ENCODE measurements around the gene GALNT3. TPM values are rescaled to one million over a fixed set of nuclear protein-coding genes. Genes with fewer than 3 reads are reported as not detected.

GALNT3 gene
- total and polyA plus RNA-seq, 9 of the 15 experiments (the other 6 are each of a cell fraction or from before 2014, with no cell fraction given) = 0.03 to 0.29 (median 0.06) TPM; not detected in 6

DNA sequence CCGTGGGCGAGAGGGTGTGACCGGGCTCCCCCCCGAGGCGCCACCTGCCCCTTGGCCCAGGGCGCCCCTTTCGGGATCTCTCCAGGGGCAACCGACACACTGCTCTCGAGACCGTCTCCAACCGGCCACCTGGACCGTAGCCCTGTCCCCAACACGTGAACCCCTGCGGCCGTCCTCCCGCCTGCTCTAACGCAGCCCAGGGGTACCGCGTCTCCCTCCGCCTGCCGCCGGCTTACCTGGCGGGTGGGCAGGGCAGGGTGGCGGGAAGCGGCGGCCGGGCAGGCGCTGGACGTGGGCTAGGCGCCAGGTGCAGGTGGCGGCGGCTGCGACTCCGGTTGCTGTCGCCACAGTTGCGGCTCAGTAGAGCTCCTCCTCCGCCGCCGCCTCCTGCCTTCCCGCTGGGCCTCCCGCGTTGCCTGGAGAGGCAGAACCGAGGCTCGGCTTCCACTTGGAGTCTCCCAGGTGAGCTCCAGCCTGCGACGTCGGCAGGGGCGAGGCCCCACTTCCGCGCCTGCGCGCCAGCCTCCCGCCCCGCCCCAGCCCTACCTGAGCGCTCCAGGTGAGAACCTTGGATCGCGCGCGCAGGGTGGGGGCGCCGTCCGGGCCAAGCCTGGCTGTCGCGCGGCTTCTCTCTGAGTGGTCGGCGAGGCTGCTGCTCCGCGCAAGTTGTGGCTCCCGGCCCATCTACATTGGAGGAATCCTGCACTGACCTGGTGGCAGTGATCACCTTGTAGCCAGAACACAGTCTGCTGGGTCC, at the start of gene GALNT3 (continued):
- TF ChIP-seq, protein P1, sequence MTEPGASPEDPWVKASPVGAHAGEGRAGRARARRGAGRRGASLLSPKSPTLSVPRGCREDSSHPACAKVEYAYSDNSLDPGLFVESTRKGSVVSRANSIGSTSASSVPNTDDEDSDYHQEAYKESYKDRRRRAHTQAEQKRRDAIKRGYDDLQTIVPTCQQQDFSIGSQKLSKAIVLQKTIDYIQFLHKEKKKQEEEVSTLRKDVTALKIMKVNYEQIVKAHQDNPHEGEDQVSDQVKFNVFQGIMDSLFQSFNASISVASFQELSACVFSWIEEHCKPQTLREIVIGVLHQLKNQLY (CRISPR knock-in tag; conservative IDR thresholded peaks at IDR 0.05) = no peak
- TF ChIP-seq, protein P2, sequence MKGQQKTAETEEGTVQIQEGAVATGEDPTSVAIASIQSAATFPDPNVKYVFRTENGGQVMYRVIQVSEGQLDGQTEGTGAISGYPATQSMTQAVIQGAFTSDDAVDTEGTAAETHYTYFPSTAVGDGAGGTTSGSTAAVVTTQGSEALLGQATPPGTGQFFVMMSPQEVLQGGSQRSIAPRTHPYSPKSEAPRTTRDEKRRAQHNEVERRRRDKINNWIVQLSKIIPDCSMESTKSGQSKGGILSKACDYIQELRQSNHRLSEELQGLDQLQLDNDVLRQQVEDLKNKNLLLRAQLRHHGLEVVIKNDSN (CRISPR knock-in tag; IDR thresholded peaks at IDR 0.05) = no peak
- TF ChIP-seq COPS2 (conservative IDR thresholded peaks at IDR 0.05) (no peak), POLR3A (IDR thresholded peaks at IDR 0.05; ENCODE audit: borderline replicate concordance, extremely low read depth, insufficient read depth, insufficient read length) (no peak), PTRF (tag; IDR thresholded peaks at IDR 0.05) (no peak)

DNA sequence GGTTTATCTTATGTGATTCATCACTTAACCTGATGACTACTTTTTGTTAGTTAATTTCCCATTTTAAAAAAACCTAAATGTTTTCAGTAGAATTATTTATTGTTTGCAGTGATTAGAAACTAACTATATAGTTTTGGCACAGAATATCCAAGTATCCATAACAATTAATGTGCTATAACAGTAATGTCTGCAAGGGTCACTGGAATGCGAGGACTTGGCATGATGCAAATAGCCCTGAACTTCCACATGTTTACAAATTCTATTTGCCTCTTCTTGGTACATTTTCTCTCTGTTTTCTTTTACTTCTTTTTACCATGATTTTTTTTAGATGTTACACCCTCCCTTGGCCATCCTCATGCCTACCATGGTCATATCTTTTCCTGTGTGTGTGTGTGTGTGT, 49.3 kb upstream of the GALNT3 start:
- no peak for ATAC-seq
- intact Hi-C loops (cut with micrococcal nuclease) (no loop called here), in situ Hi-C loops (cut with MboI) (no loop called here)
- H3K9ac ChIP-seq (ENCODE audit: insufficient read depth in 1 of 2, low read depth in 2 of 2, low read length in 2 of 2) = no peak overlapping the region
- no peaks in the 10 kb centered on the region for H3K36me3 ChIP-seq (ENCODE audit: control insufficient read depth, insufficient read depth, low read length)
- 0% methylated on average over 1 of the region's 1 CpG for WGBS (ENCODE audit: insufficient coverage, low coverage, missing lambda C conversion rate)
- POLR2A ChIA-PET = no interaction called here
- H3K4me1 ChIP-seq (replicated peaks in 1 of 2; ENCODE audit: control insufficient read depth in 2 of 2, insufficient read depth in 2 of 2, low read length in 2 of 2) = no peaks in the 10 kb centered on the region
- H3K9me3 ChIP-seq (replicated peaks; ENCODE audit: control insufficient read depth, insufficient read depth, low read depth, low read length) = no peaks in the 10 kb centered on the region
- CTCF ChIA-PET (ENCODE audit: low intra/inter-chr PET ratio) = no interaction called here
- H3K4me2 ChIP-seq (ENCODE audit: insufficient read depth, low read length) = no peak overlapping the region
- no peaks in the 10 kb centered on the region for H3K27me3 ChIP-seq (ENCODE audit: control insufficient read depth in 2 of 2, insufficient read depth in 2 of 2, low read length in 2 of 2)
- no peaks in the 10 kb centered on the region for H4K20me1 ChIP-seq (replicated peaks; ENCODE audit: control insufficient read depth, insufficient read depth, low read length)
- H3K27ac ChIP-seq (ENCODE audit: extremely low read depth, low read depth, low read length) = no peak overlapping the region
- BruUV-seq (replicated peaks) = no TSS peak
- H2AFZ ChIP-seq (ENCODE audit: low read depth, low read length) = no peak overlapping the region
- H3K4me3 ChIP-seq = no peak overlapping the region
- DNase-seq (ENCODE audit: extremely low read depth in 1 of 4, low spot score in 3 of 4) = no peak
- no peaks in the 10 kb centered on the region for H3K9me1 ChIP-seq (ENCODE audit: control insufficient read depth, insufficient read depth, low read length)
- FAIRE-seq = no peak
- H3K79me2 ChIP-seq (ENCODE audit: control insufficient read depth, insufficient read depth, low read length) = no peaks in the 10 kb centered on the region
- no peak for TF ChIP-seq SETDB1 (IDR thresholded peaks at IDR 0.05; ENCODE audit: low read length)
- TF ChIP-seq MYC (IDR thresholded peaks at IDR 0.05; ENCODE audit: low read depth, low read length) = no peak
- no peak for TF ChIP-seq MYC (CRISPR knock-in tag; IDR thresholded peaks at IDR 0.05; ENCODE audit: borderline replicate concordance, low read depth)
- TF ChIP-seq PURB (CRISPR knock-in tag; IDR thresholded peaks at IDR 0.05; ENCODE audit: low read depth) = no peak
- no peak for TF ChIP-seq ZNF699 (CRISPR knock-in tag; IDR thresholded peaks at IDR 0.05; ENCODE audit: insufficient replicate concordance)
- TF ChIP-seq POLR3G (IDR thresholded peaks at IDR 0.05; ENCODE audit: extremely low read depth, insufficient read length, insufficient replicate concordance) = no peak
- no peak for TF ChIP-seq SOX6 (IDR thresholded peaks at IDR 0.05)
- no peak for TF ChIP-seq ZNF830 (CRISPR knock-in tag; IDR thresholded peaks at IDR 0.05)
- TF ChIP-seq MAFF (IDR thresholded peaks at IDR 0.05; ENCODE audit: low read length) = no peak
- no peak for TF ChIP-seq SMARCA5 (IDR thresholded peaks at IDR 0.05)
- TF ChIP-seq, protein P3, sequence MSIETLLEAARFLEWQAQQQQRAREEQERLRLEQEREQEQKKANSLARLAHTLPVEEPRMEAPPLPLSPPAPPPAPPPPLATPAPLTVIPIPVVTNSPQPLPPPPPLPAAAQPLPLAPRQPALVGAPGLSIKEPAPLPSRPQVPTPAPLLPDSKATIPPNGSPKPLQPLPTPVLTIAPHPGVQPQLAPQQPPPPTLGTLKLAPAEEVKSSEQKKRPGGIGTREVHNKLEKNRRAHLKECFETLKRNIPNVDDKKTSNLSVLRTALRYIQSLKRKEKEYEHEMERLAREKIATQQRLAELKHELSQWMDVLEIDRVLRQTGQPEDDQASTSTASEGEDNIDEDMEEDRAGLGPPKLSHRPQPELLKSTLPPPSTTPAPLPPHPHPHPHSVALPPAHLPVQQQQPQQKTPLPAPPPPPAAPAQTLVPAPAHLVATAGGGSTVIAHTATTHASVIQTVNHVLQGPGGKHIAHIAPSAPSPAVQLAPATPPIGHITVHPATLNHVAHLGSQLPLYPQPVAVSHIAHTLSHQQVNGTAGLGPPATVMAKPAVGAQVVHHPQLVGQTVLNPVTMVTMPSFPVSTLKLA (conservative IDR thresholded peaks at IDR 0.05) = no peak
- TF ChIP-seq, protein P4, sequence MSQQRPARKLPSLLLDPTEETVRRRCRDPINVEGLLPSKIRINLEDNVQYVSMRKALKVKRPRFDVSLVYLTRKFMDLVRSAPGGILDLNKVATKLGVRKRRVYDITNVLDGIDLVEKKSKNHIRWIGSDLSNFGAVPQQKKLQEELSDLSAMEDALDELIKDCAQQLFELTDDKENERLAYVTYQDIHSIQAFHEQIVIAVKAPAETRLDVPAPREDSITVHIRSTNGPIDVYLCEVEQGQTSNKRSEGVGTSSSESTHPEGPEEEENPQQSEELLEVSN (IDR thresholded peaks at IDR 0.05; ENCODE audit: borderline replicate concordance in 1 of 2, extremely low read depth in 1 of 2, insufficient read depth in 1 of 2, insufficient read length in 1 of 2, low read depth in 1 of 2, low read length in 1 of 2, poor library complexity in 1 of 2, severe bottlenecking in 1 of 2) = no peak
